ENCODE measurements around the gene TP73. TPM values are rescaled to one million over a fixed set of nuclear protein-coding genes. Genes with fewer than 3 reads are reported as not detected.

The TP73 gene
- total RNA-seq, 1 donor from 2014 or later = 0.05 TPM

GRCh38 chr1:3673381-3674099 lies 21.2 kb downstream of the TP73 start:
- Histone ChIP-seq H3K27me3 (ENCODE audit: low read depth) (peaks cover 45% of the 10 kb centered on the region), H3K36me3 (no peaks in the 10 kb centered on the region), H3K9me3 (replicated peaks) (no peaks in the 10 kb centered on the region), H3K4me3 (no peak overlapping the region), H3K27ac (replicated peaks) (no peak overlapping the region), H3K4me1 (peaks cover 12% of the 10 kb centered on the region)
- DNase-seq = no peak
- intact Hi-C loops (cut with micrococcal nuclease) = no loop called here
- TF ChIP-seq CTCF (IDR thresholded peaks at IDR 0.05; ENCODE audit: borderline replicate concordance) = no peak

- no peak for TF ChIP-seq CTCF (IDR thresholded peaks at IDR 0.05; ENCODE audit: borderline replicate concordance)
- intact Hi-C loops (cut with micrococcal nuclease) = no loop called here
- Histone ChIP-seq H3K27ac (replicated peaks) (no peak overlapping the region), H3K4me1 (peaks cover 11% of the 10 kb centered on the region), H3K9me3 (replicated peaks) (no peaks in the 10 kb centered on the region), H3K27me3 (ENCODE audit: low read depth) (peaks cover 45% of the 10 kb centered on the region), H3K36me3 (no peaks in the 10 kb centered on the region), H3K4me3 (no peak overlapping the region)
- no peak for DNase-seq
Observed at GRCh38 chr1:3674100-3675094, 22.1 kb downstream of the TP73 start.

- no peaks in the 10 kb centered on the region for H3K9me3 ChIP-seq (replicated peaks)
- no peak overlapping the region for H3K4me3 ChIP-seq
- TF ChIP-seq CTCF (IDR thresholded peaks at IDR 0.05; ENCODE audit: borderline replicate concordance) = no peak
- H3K36me3 ChIP-seq = no peaks in the 10 kb centered on the region
- H3K4me1 ChIP-seq = peaks cover 9% of the 10 kb centered on the region
- no peak for DNase-seq
- peaks cover 52% of the 10 kb centered on the region for H3K27me3 ChIP-seq (ENCODE audit: low read depth)
- no peak overlapping the region for H3K27ac ChIP-seq (replicated peaks)
- intact Hi-C loops (cut with micrococcal nuclease) = no loop called here
Observed at GRCh38 chr1:3675436-3675835, 23.1 kb downstream of the TP73 start.

- H3K4me3 ChIP-seq = no peak overlapping the region
- TF ChIP-seq CTCF (IDR thresholded peaks at IDR 0.05; ENCODE audit: borderline replicate concordance) = no peak
- intact Hi-C loops (cut with micrococcal nuclease) = no loop called here
- H3K36me3 ChIP-seq = no peaks in the 10 kb centered on the region
- H3K9me3 ChIP-seq (replicated peaks) = no peaks in the 10 kb centered on the region
- H3K27me3 ChIP-seq (ENCODE audit: low read depth) = peaks cover 44% of the 10 kb centered on the region
- DNase-seq = no peak
- H3K4me1 ChIP-seq = peaks cover 9% of the 10 kb centered on the region
- no peak overlapping the region for H3K27ac ChIP-seq (replicated peaks)
Observed at GRCh38 chr1:3676581-3677470, 24.5 kb downstream of the TP73 start.

GRCh38 chr1:3677484-3677883 lies 25.2 kb downstream of the TP73 start:
- no peak overlapping the region for H3K27ac ChIP-seq (replicated peaks)
- H3K27me3 ChIP-seq (ENCODE audit: low read depth) = peaks cover 43% of the 10 kb centered on the region

More at GRCh38 chr1:3677484-3677883, 25.2 kb downstream of the TP73 start:
- no peak overlapping the region for H3K4me3 ChIP-seq
- TF ChIP-seq CTCF (IDR thresholded peaks at IDR 0.05; ENCODE audit: borderline replicate concordance) = no peak
- no peak for DNase-seq
- H3K36me3 ChIP-seq = no peaks in the 10 kb centered on the region
- peaks cover 9% of the 10 kb centered on the region for H3K4me1 ChIP-seq
- no peaks in the 10 kb centered on the region for H3K9me3 ChIP-seq (replicated peaks)
- intact Hi-C loops (cut with micrococcal nuclease) = no loop called here

Data from left ventricle myocardium inferior (tissue), 1 donor.